ENCODE data around the gene PRPF19.

DNA sequence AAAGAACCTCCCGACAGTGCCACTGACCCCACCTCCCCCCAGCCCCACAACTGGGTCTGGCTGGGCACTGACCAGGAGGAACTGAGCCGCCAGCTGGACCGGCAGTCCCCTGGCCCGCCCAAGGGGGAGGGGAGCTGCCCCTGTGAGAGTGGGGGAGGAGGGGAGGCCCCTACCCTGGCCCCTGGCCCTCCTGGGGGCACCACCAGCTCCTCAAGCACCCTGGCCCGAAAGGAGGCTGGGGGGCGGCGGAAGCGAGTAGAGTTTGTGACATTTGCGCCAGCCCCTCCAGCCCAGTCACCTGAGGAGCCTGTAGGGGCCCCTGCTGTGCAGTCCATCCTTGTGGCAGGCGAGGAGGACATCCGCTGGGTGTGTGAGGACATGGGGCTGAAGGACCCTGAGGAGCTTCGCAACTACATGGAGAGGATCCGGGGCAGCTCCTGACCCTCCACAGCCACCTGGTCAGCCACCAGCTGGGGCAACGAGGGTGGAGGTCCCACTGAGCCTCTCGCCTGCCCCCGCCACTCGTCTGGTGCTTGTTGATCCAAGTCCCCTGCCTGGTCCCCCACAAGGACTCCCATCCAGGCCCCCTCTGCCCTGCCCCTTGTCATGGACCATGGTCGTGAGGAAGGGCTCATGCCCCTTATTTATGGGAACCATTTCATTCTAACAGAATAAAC, 30.2 kb upstream of the PRPF19 start:
- TF ChIP-seq, protein P1, sequence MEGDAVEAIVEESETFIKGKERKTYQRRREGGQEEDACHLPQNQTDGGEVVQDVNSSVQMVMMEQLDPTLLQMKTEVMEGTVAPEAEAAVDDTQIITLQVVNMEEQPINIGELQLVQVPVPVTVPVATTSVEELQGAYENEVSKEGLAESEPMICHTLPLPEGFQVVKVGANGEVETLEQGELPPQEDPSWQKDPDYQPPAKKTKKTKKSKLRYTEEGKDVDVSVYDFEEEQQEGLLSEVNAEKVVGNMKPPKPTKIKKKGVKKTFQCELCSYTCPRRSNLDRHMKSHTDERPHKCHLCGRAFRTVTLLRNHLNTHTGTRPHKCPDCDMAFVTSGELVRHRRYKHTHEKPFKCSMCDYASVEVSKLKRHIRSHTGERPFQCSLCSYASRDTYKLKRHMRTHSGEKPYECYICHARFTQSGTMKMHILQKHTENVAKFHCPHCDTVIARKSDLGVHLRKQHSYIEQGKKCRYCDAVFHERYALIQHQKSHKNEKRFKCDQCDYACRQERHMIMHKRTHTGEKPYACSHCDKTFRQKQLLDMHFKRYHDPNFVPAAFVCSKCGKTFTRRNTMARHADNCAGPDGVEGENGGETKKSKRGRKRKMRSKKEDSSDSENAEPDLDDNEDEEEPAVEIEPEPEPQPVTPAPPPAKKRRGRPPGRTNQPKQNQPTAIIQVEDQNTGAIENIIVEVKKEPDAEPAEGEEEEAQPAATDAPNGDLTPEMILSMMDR (IDR thresholded peaks at IDR 0.05; ENCODE audit: borderline replicate concordance, extremely low read depth, low read length, poor library complexity, severe bottlenecking) = no peak
- no peak for TF ChIP-seq EZH2 (IDR thresholded peaks at IDR 0.05; ENCODE audit: borderline replicate concordance, low read depth, low read length, severe bottlenecking)

Data from DND-41 (cell line).